GM12872 (cell line): Measurements from ENCODE around the gene TMEM213.

Experiments
- CTCF ChIP-seq: IDR thresholded peaks from 3 replicates; pipeline ENCODE4 v1.5.1; 2011; ENCODE audit warnings: low read depth, mild to moderate bottlenecking, low read length, moderate library complexity; ENCODE audit not compliant: insufficient read depth

The TMEM213 gene

GRCh38 chr7:138816650-138817049 lies 18.9 kb downstream of the TMEM213 start:
- no peak for TF ChIP-seq CTCF

GRCh38 chr7:138819625-138820024 lies 21.8 kb downstream of the TMEM213 start:
- no peak for TF ChIP-seq CTCF

- TF ChIP-seq CTCF = no peak
Observed at GRCh38 chr7:138821912-138822311, 24.1 kb downstream of the TMEM213 start.

- TF ChIP-seq CTCF = no peak
Observed at GRCh38 chr7:138822867-138823535, 25.2 kb downstream of the TMEM213 start.

- TF ChIP-seq CTCF = no peak
Observed at GRCh38 chr7:138825049-138825721, 27.4 kb downstream of the TMEM213 start.

GRCh38 chr7:138828302-138828701 lies 30.5 kb downstream of the TMEM213 start:
- no peak for TF ChIP-seq CTCF

GRCh38 chr7:138829335-138829734 lies 31.5 kb downstream of the TMEM213 start:
- no peak for TF ChIP-seq CTCF
